H1 (cell line): Measurements from ENCODE around the gene RADIL. TPM values are rescaled to one million over a fixed set of nuclear protein-coding genes. Genes with fewer than 3 reads are reported as not detected.

Experiments
- CTCF ChIA-PET: fragments of 300-600 bp; sonication (Branson Sonifier 250); formaldehyde crosslinking; loops from one replicate; lab custom pipeline; 2021; ENCODE audit not compliant: partially characterized antibody; lab: Charles Lee
- POLR2A ChIA-PET: fragments of 300-600 bp; sonication (Branson Sonifier 250); formaldehyde crosslinking; loops from one replicate; lab custom pipeline; 2021; ENCODE audit warnings: inconsistent platforms; ENCODE audit not compliant: partially characterized antibody; lab: Charles Lee
- DNase-seq, 2 experiments: peaks; one replicate each; pipeline versions ENCODE4 v3.0.0 to v3.0.0-alpha.2; 2010 to 2022; ENCODE audit warnings: low spot score in 2 of 2, low read depth in 1 of 2, mixed read lengths in 1 of 2
- FAIRE-seq: peaks from 2 replicates; lab custom pipeline; 2011; peaks lifted over from hg19 to GRCh38; lab: Jason Lieb, UNC
- H2AFZ ChIP-seq: 2 replicates; pipeline ENCODE4 v1.8.1; 2012; ENCODE audit warnings: low read length, inconsistent platforms
- H2AK5ac ChIP-seq: 2 replicates; pipeline ENCODE4 v1.6.1; 2013; ENCODE audit warnings: low read depth, low read length
- H2BK120ac ChIP-seq: replicated peaks from 2 replicates; pipeline ENCODE3; 2013; ENCODE audit warnings: low read depth, low read length, inconsistent platforms
- H2BK12ac ChIP-seq: 2 replicates; pipeline ENCODE4 v1.6.1; 2013; ENCODE audit warnings: low read depth, low read length
- H2BK15ac ChIP-seq: 2 replicates; pipeline ENCODE4 v1.6.1; 2013; ENCODE audit warnings: low read length
- H2BK20ac ChIP-seq: 2 replicates; pipeline ENCODE4 v1.6.1; 2013; ENCODE audit warnings: low read length
- H2BK5ac ChIP-seq: 2 replicates; pipeline ENCODE4 v1.6.1; 2013; ENCODE audit warnings: low read depth, low read length
- H3K14ac ChIP-seq: 2 replicates; pipeline ENCODE4 v1.6.1; 2013; ENCODE audit warnings: inconsistent platforms; ENCODE audit not compliant: insufficient read length
- H3K18ac ChIP-seq: 2 replicates; pipeline ENCODE4 v1.6.1; 2013; ENCODE audit warnings: low read length; ENCODE audit errors: extremely low read depth
- H3K23ac ChIP-seq: 2 replicates; pipeline ENCODE4 v1.6.1; 2013; ENCODE audit warnings: inconsistent platforms; ENCODE audit not compliant: insufficient read length
- H3K23me2 ChIP-seq: 2 replicates; pipeline ENCODE4 v1.6.1; 2013; ENCODE audit warnings: low read depth, low read length
- H3K27ac ChIP-seq: 2 replicates; pipeline ENCODE4 v1.6.1; 2011; ENCODE audit warnings: low read depth, low read length, inconsistent platforms
- H3K27me3 ChIP-seq, 4 experiments: replicated peaks in 1 of 4; 1 replicate in 1 of 4; 2 replicates in 3 of 4; pipeline versions ENCODE4 v1.6.1 to v1.8.1; 2011 to 2013; ENCODE audit warnings: low read length in 3 of 4, mild to moderate bottlenecking in 3 of 4, inconsistent platforms in 2 of 4, mixed read lengths in 2 of 4, moderate library complexity in 1 of 4; ENCODE audit not compliant: control insufficient read depth in 3 of 4, insufficient read depth in 3 of 4; ENCODE audit errors: extremely low read depth in 1 of 4
- H3K36me3 ChIP-seq, 4 experiments: 2 replicates each; pipeline versions ENCODE4 v1.6.1 to v1.8.1; 2011 to 2013; ENCODE audit warnings: mild to moderate bottlenecking in 4 of 4, low read length in 3 of 4, moderate library complexity in 2 of 4, control low read depth in 1 of 4, inconsistent platforms in 1 of 4; ENCODE audit not compliant: insufficient read depth in 4 of 4, control insufficient read depth in 2 of 4
- H3K4ac ChIP-seq: replicated peaks from 2 replicates; pipeline ENCODE3; 2013; ENCODE audit warnings: low read length, low read depth, mixed read lengths, inconsistent platforms; ENCODE audit not compliant: insufficient read length
- H3K4me1 ChIP-seq, 4 experiments: replicated peaks in 1 of 4; 1 replicate in 1 of 4; 2 replicates in 3 of 4; pipeline versions ENCODE4 v1.6.1 to v1.8.1; 2011 to 2013; ENCODE audit warnings: low read length in 3 of 4, inconsistent platforms in 2 of 4, mixed read lengths in 1 of 4; ENCODE audit not compliant: insufficient read depth in 4 of 4, control insufficient read depth in 3 of 4
- H3K4me2 ChIP-seq, 2 experiments: 2 replicates each; pipeline versions ENCODE4 v1.6.1 to v1.8.1; 2011 to 2013; ENCODE audit warnings: low read depth in 2 of 2, low read length in 2 of 2, control low read depth in 1 of 2, inconsistent platforms in 1 of 2, mild to moderate bottlenecking in 1 of 2; ENCODE audit not compliant: insufficient read depth in 1 of 2
- H3K4me3 ChIP-seq, 4 experiments: fragments of 200-600, 300-600 bp in 1 of 4; sonication (generic), shearing (Covaris generic), sonication (Bioruptor Twin) in 1 of 4; 2 replicates each; pipeline versions ENCODE4 v1.5.1 to v1.8.1; 2011 to 2016; ENCODE audit warnings: low read length in 4 of 4, low read depth in 3 of 4, control low read depth in 2 of 4, inconsistent platforms in 2 of 4, mild to moderate bottlenecking in 2 of 4, mixed read lengths in 1 of 4, moderate library complexity in 1 of 4; ENCODE audit not compliant: insufficient read depth in 2 of 4; ENCODE audit errors: extremely low read depth in 1 of 4
- H3K56ac ChIP-seq: replicated peaks from 2 replicates; pipeline ENCODE3; 2013; ENCODE audit warnings: low read depth, mild to moderate bottlenecking, mixed read lengths, low read length, inconsistent platforms; ENCODE audit not compliant: insufficient read length
- H3K79me1 ChIP-seq: 2 replicates; pipeline ENCODE4 v1.6.1; 2013; ENCODE audit warnings: low read depth, low read length, control low read depth
- H3K79me2 ChIP-seq, 2 experiments: 2 replicates each; pipeline versions ENCODE4 v1.6.1 to v1.8.1; 2012 to 2013; ENCODE audit warnings: low read length in 2 of 2, mild to moderate bottlenecking in 2 of 2, inconsistent platforms in 1 of 2; ENCODE audit not compliant: insufficient read depth in 2 of 2, control insufficient read depth in 1 of 2
- H3K9ac ChIP-seq, 4 experiments: replicated peaks in 1 of 4; 1 replicate in 1 of 4; 2 replicates in 3 of 4; pipeline versions ENCODE4 v1.6.1 to v1.8.1; 2011 to 2013; ENCODE audit warnings: low read depth in 3 of 4, low read length in 3 of 4, control low read depth in 2 of 4, mild to moderate bottlenecking in 2 of 4, moderate library complexity in 2 of 4, inconsistent platforms in 1 of 4; ENCODE audit errors: extremely low read depth in 1 of 4
- H3K9me3 ChIP-seq, 2 experiments: 2 replicates each; pipeline versions ENCODE4 v1.6.1 to v1.8.1; 2012 to 2013; ENCODE audit warnings: mild to moderate bottlenecking in 2 of 2, moderate library complexity in 2 of 2, control low read depth in 1 of 2, inconsistent platforms in 1 of 2, low read depth in 1 of 2, low read length in 1 of 2, mixed read lengths in 1 of 2; ENCODE audit not compliant: insufficient read depth in 2 of 2
- H4K20me1 ChIP-seq, 2 experiments: replicated peaks in 1 of 2; 2 replicates each; pipeline versions ENCODE3 to v1.8.1; 2011 to 2013; ENCODE audit warnings: inconsistent platforms in 2 of 2, low read length in 2 of 2, mild to moderate bottlenecking in 1 of 2; ENCODE audit not compliant: insufficient read depth in 2 of 2, control insufficient read depth in 1 of 2
- H4K5ac ChIP-seq: 2 replicates; pipeline ENCODE4 v1.6.1; 2013; ENCODE audit warnings: low read length, low read depth, mixed read lengths, inconsistent platforms; ENCODE audit not compliant: insufficient read length
- H4K8ac ChIP-seq: 2 replicates; pipeline ENCODE4 v1.8.0; 2013; ENCODE audit warnings: mild to moderate bottlenecking, moderate library complexity, low read length, inconsistent platforms; ENCODE audit not compliant: insufficient read depth; ENCODE audit errors: extremely low read depth
- H4K91ac ChIP-seq: replicated peaks from 2 replicates; pipeline ENCODE3; 2013; ENCODE audit warnings: low read length, mixed read lengths, inconsistent platforms; ENCODE audit not compliant: insufficient read length
- ATF2 ChIP-seq: IDR thresholded peaks from 2 replicates; pipeline ENCODE4 v1.6.1; 2012; ENCODE audit warnings: low read length, inconsistent platforms
- CBX5 ChIP-seq: fragments of 300-800, 300-1000 bp; sonication (generic); IDR thresholded peaks from 2 replicates; pipeline ENCODE4 v1.7.1; 2016; ENCODE audit warnings: antibody characterized with exemption, low read length, low read depth
- CTBP2 ChIP-seq: IDR thresholded peaks from 2 replicates; pipeline ENCODE4 v1.7.0; 2011; ENCODE audit warnings: borderline replicate concordance, mild to moderate bottlenecking, moderate library complexity, mixed read lengths, low read length; ENCODE audit not compliant: insufficient read depth, insufficient read length
- CTCF ChIP-seq, 3 experiments: IDR thresholded peaks; 1 replicate in 2 of 3; 2 replicates in 1 of 3; pipeline versions ENCODE4 v1.5.1 to v1.6.1; 2011; ENCODE audit warnings: low read length in 3 of 3, mild to moderate bottlenecking in 3 of 3, inconsistent platforms in 2 of 3, low read depth in 1 of 3, moderate library complexity in 1 of 3; ENCODE audit not compliant: insufficient read depth in 1 of 3; ENCODE audit errors: control extremely low read depth in 1 of 3
- EP300 ChIP-seq, 2 experiments: IDR thresholded peaks; 1 replicate in 1 of 2; 2 replicates in 1 of 2; pipeline ENCODE4 v1.6.1; 2011 to 2012; ENCODE audit warnings: low read depth in 2 of 2, low read length in 2 of 2, mild to moderate bottlenecking in 2 of 2, borderline replicate concordance in 1 of 2, inconsistent platforms in 1 of 2, moderate library complexity in 1 of 2
- JUND ChIP-seq: IDR thresholded peaks from 2 replicates; pipeline ENCODE4 v1.6.1; 2011; ENCODE audit warnings: mild to moderate bottlenecking, improper control_type of control experiment, low read length
- MAFK ChIP-seq: IDR thresholded peaks from 2 replicates; pipeline ENCODE4 v1.6.1; 2012; ENCODE audit warnings: low read depth, mild to moderate bottlenecking, improper control_type of control experiment, low read length
- POLR2A ChIP-seq, 2 experiments: IDR thresholded peaks; 1 replicate in 1 of 2; 2 replicates in 1 of 2; pipeline ENCODE4 v1.6.1; 2011; ENCODE audit warnings: low read depth in 2 of 2, low read length in 2 of 2, mild to moderate bottlenecking in 2 of 2; ENCODE audit errors: control extremely low read depth in 1 of 2
- WGBS, 2 experiments: shearing (Covaris generic) in 1 of 2; methylation state at CpG; one replicate each; pipeline versions ENCODE4 v1.1.6 to v1.1.7; 2013 to 2015; ENCODE audit warnings: low lambda C conversion rate in 2 of 2, mixed read lengths in 2 of 2, inconsistent platforms in 1 of 2, low coverage in 1 of 2, missing lambda C conversion rate in 1 of 2; ENCODE audit not compliant: insufficient replicate concordance in 2 of 2, insufficient coverage in 1 of 2, insufficient read length in 1 of 2; ENCODE audit errors: extremely low coverage in 1 of 2, missing lambda C conversion rate in 1 of 2; 5-methylcytosine and 5-hydroxymethylcytosine counted together
- polyA plus RNA-seq, 7 experiments: library from polyadenylated mRNA; depleted of rRNA in 3 of 7; stranded (reverse) in 5 of 7; unstranded in 2 of 7; fragments of >200 nt in 5 of 7; fragments of 200-250 nt in 2 of 7; gene quantifications; 1 replicate in 5 of 7; 2 replicates in 1 of 7; 4 replicates in 1 of 7; pipeline versions ENCODE4 v1.2.1 to v1.2.3, GENCODE V29; 2011 to 2013; ENCODE audit warnings: missing spikeins in 2 of 7, mixed read lengths in 2 of 7
- total RNA-seq: library from RNA; stranded (reverse); fragmentation: NEBNext Ultra II Directional; extraction: Animal tissue kit (Norgen Biotek cat#: 25700); gene quantifications from 2 replicates; pipeline ENCODE4 v1.2.1, GENCODE V29; 2021

The RADIL gene
- total and polyA plus RNA-seq, 2 of the 8 experiments (the other 6 are each of a cell fraction or from before 2014, with no cell fraction given): 5.0 to 5.4 TPM

GRCh38 chr7:4886671-4887070 is 3.2 kb upstream of the RADIL start:
- Histone ChIP-seq H2BK120ac (no peak overlapping the region), H4K20me1 (no peaks in the 10 kb centered on the region), H3K4me2 (no peak overlapping the region), H2BK15ac (no peak overlapping the region), H3K27me3 (peaks cover 0 to 9% (median 2%) of the 10 kb centered on the region in 4 experiments; a peak in 2 of 7 replicates), H3K23ac (no peak overlapping the region), H3K56ac (no peak overlapping the region), H3K14ac (no peak overlapping the region), H3K27ac (no peak overlapping the region), H2AFZ (no peak overlapping the region), H3K9me3 (no peaks in the 10 kb centered on the region), H2BK20ac (no peak overlapping the region), H3K4me3 (no peak overlapping the region), H3K18ac (no peak overlapping the region), H3K23me2 (peaks cover 13% of the 10 kb centered on the region; the same call in 1 of the 2 replicates), H3K79me1 (no peaks in the 10 kb centered on the region), H2AK5ac (no peak overlapping the region), H2BK5ac (no peak overlapping the region), H4K5ac (no peak overlapping the region), H4K91ac (no peak overlapping the region), H4K8ac (no peak overlapping the region), H2BK12ac (no peak overlapping the region), H3K4ac (no peak overlapping the region), H3K9ac (no peak overlapping the region), H3K36me3 (no peaks in the 10 kb centered on the region), H3K4me1 (peaks cover 0 to 5% (median 2%) of the 10 kb centered on the region in 4 experiments; a peak in 3 of 7 replicates), H3K79me2 (no peaks in the 10 kb centered on the region)
- POLR2A ChIA-PET: no interaction called here
- CTCF ChIA-PET: interaction anchor here (0.8 to 1.6 kb wide), 3 partner anchors 10 to 88 kb away, joined by 3 read pairs; no protein-coding TSS in a partner anchor
- 80% methylated on average over 1 of the region's 1 CpG; no CpG with 5 or more reads in 1 of the 2 experiments for WGBS, 2 experiments
- no peak for FAIRE-seq
- no peak for DNase-seq
- TF ChIP-seq EP300 (IDR thresholded peaks at IDR 0.05; ENCODE audit: borderline replicate concordance in 1 of 2, low read depth in 2 of 2, low read length in 2 of 2) (no peak), ATF2 (no peak), MAFK (no peak), CTBP2 (no peak), POLR2A (IDR thresholded peaks at IDR 0.05; ENCODE audit: control extremely low read depth in 1 of 2, low read depth in 2 of 2, low read length in 2 of 2) (no peak), CBX5 (no peak), CTCF (IDR thresholded peaks at IDR 0.05; ENCODE audit: control extremely low read depth in 1 of 3, insufficient read depth in 1 of 3, low read depth in 1 of 3, low read length in 3 of 3) (no peak), JUND (no peak)
